Measurements from ENCODE around the gene ANKRD37. TPM values are rescaled to one million over a fixed set of nuclear protein-coding genes. Genes with fewer than 3 reads are reported as not detected.
"Not testable (repeated sequence)": the region's sequence is repeated elsewhere in the genome, so short reads cannot be mapped to it uniquely, and the experiment has no call there.

Gene ANKRD37
- total RNA-seq, 4 donors from 2014 or later: 5.9 to 15.4 (median 9.3) TPM

GRCh38 chr4:185359767-185360446 is 36.7 kb upstream of the ANKRD37 start:
- TF ChIP-seq CTCF (IDR thresholded peaks at IDR 0.05 in 4 of 5, conservative IDR thresholded peaks at IDR 0.05 in 1 of 5): no peak
- no peak for TF ChIP-seq POLR2A (IDR thresholded peaks at IDR 0.05)
- intact Hi-C loops (cut with DNase I; ENCODE audit: low total_unique reads) (no loop called here), in situ Hi-C loops (cut with MboI; ENCODE audit: low sequenced_read_pairs in 4 of 4) (no loop called here)
- Histone ChIP-seq H3K4me1 (no peaks in the 10 kb centered on the region), H3K9me3 (no peaks in the 10 kb centered on the region), H3K27ac (no peak overlapping the region), H3K36me3 (no peaks in the 10 kb centered on the region), H3K4me3 (no peak overlapping the region), H3K27me3 (no peaks in the 10 kb centered on the region)
- DNase-seq (no peak), ATAC-seq (no peak)

- Histone ChIP-seq H3K4me3 (no peak overlapping the region), H3K9me3 (no peaks in the 10 kb centered on the region), H3K27ac (no peak overlapping the region), H3K36me3 (no peaks in the 10 kb centered on the region), H3K4me1 (no peaks in the 10 kb centered on the region), H3K27me3 (no peaks in the 10 kb centered on the region)
- in situ Hi-C loops (cut with MboI; ENCODE audit: low sequenced_read_pairs in 4 of 4) (no loop called here), intact Hi-C loops (cut with DNase I; ENCODE audit: low total_unique reads) (no loop called here)
- TF ChIP-seq CTCF (IDR thresholded peaks at IDR 0.05 in 4 of 5, conservative IDR thresholded peaks at IDR 0.05 in 1 of 5): no peak
- TF ChIP-seq POLR2A (IDR thresholded peaks at IDR 0.05): no peak
- ATAC-seq (no peak), DNase-seq (no peak)
Measured at GRCh38 chr4:185361872-185362271, 34.8 kb upstream of the ANKRD37 start.

GRCh38 chr4:185362570-185362969 is 34.1 kb upstream of the ANKRD37 start:
- H3K27me3 ChIP-seq; ATAC-seq; H3K36me3 ChIP-seq; in situ Hi-C loops (cut with MboI; ENCODE audit: low sequenced_read_pairs in 4 of 4); DNase-seq; H3K4me1 ChIP-seq; H3K9me3 ChIP-seq; intact Hi-C loops (cut with DNase I; ENCODE audit: low total_unique reads); H3K4me3 ChIP-seq: not testable (repeated sequence)
- peak overlapping the region in 1 of 4 donors; percentile 35 for H3K27ac ChIP-seq

- DNase-seq (no peak), ATAC-seq (no peak)
- Histone ChIP-seq H3K4me1 (no peaks in the 10 kb centered on the region), H3K4me3 (no peak overlapping the region), H3K27ac (peak overlapping the region in 1 of 4 donors; percentile 35), H3K27me3 (no peaks in the 10 kb centered on the region), H3K36me3 (no peaks in the 10 kb centered on the region), H3K9me3 (no peaks in the 10 kb centered on the region)
- intact Hi-C loops (cut with DNase I; ENCODE audit: low total_unique reads) (no loop called here), in situ Hi-C loops (cut with MboI; ENCODE audit: low sequenced_read_pairs in 4 of 4) (no loop called here)
- TF ChIP-seq POLR2A (IDR thresholded peaks at IDR 0.05) (no peak), CTCF (IDR thresholded peaks at IDR 0.05 in 4 of 5, conservative IDR thresholded peaks at IDR 0.05 in 1 of 5) (no peak)
Measured at GRCh38 chr4:185363251-185363650, 33.4 kb upstream of the ANKRD37 start.

- no peak for DNase-seq
- Histone ChIP-seq H3K27ac (no peak overlapping the region), H3K4me1 (no peaks in the 10 kb centered on the region), H3K4me3 (no peak overlapping the region), H3K36me3 (no peaks in the 10 kb centered on the region), H3K27me3 (no peaks in the 10 kb centered on the region), H3K9me3 (no peaks in the 10 kb centered on the region)
- ATAC-seq: no peak
- in situ Hi-C loops (cut with MboI; ENCODE audit: low sequenced_read_pairs in 4 of 4): no loop called here
- TF ChIP-seq POLR2A (IDR thresholded peaks at IDR 0.05): no peak
- TF ChIP-seq CTCF (IDR thresholded peaks at IDR 0.05 in 4 of 5, conservative IDR thresholded peaks at IDR 0.05 in 1 of 5): no peak
- intact Hi-C loops (cut with DNase I; ENCODE audit: low total_unique reads): no loop called here
Measured at GRCh38 chr4:185364886-185365285, 31.8 kb upstream of the ANKRD37 start.

Data from gastrocnemius medialis (tissue), 4 donors.